K562 (cell line): ENCODE data around the gene RUNX1. TPM values are rescaled to one million over a fixed set of nuclear protein-coding genes. Genes with fewer than 3 reads are reported as not detected.

ENCODE experiments used
- BRF1 ChIP-seq: IDR thresholded peaks from 3 replicates; pipeline ENCODE4 v1.6.1; 2011; ENCODE audit warnings: borderline replicate concordance, mild to moderate bottlenecking; ENCODE audit not compliant: insufficient read length; ENCODE audit errors: extremely low read depth
- CBFA2T2 ChIP-seq: fragments of 450-650 bp; conservative IDR thresholded peaks from 2 replicates; pipeline ENCODE4 v1.6.1; 2017; ENCODE audit warnings: mild to moderate bottlenecking
- CHCHD3 ChIP-seq: fragments of 250-450 bp; sonication (Bioruptor Pico); IDR thresholded peaks from 2 replicates; pipeline ENCODE4 v2.1.2; 2022; ENCODE audit warnings: mild to moderate bottlenecking
- KLF1 ChIP-seq: fragments of 450-650 bp; IDR thresholded peaks from 2 replicates; pipeline ENCODE4 v1.6.1; 2016; ENCODE audit warnings: missing genetic modification characterization, missing compliant biosample characterization
- L3MBTL2 ChIP-seq: fragments of 450-650 bp; IDR thresholded peaks from 2 replicates; pipeline ENCODE4 v1.6.1; 2016; ENCODE audit warnings: mild to moderate bottlenecking, moderate library complexity
- MEIS2 ChIP-seq: fragments of 450-650 bp; IDR thresholded peaks from 2 replicates; pipeline ENCODE4 v1.6.1; 2014; ENCODE audit warnings: mild to moderate bottlenecking; ENCODE audit not compliant: partially characterized antibody
- NCOA1 ChIP-seq: fragments of 450-650 bp; IDR thresholded peaks from 2 replicates; pipeline ENCODE4 v1.6.1; 2016; ENCODE audit warnings: low read depth
- NELFE ChIP-seq: IDR thresholded peaks from 2 replicates; pipeline ENCODE4 v1.6.1; 2011; ENCODE audit warnings: mild to moderate bottlenecking; ENCODE audit not compliant: insufficient read depth, insufficient read length
- NR2C2 ChIP-seq, 2 experiments: fragments of 200-800 bp in 1 of 2; sonication (Bioruptor generic) in 1 of 2; sonication (generic) in 1 of 2; formaldehyde crosslinking in 1 of 2; IDR thresholded peaks; 2 replicates each; pipeline versions ENCODE4 v1.6.1 to v1.8.0; 2016 to 2022; ENCODE audit warnings: mild to moderate bottlenecking in 1 of 2, missing compliant biosample characterization in 1 of 2, missing genetic modification characterization in 1 of 2, missing genetic modification reagents in 1 of 2
- PBX2 ChIP-seq, 2 experiments: IDR thresholded peaks in 1 of 2; conservative IDR thresholded peaks in 1 of 2; 2 replicates each; pipeline ENCODE4 v1.6.1; 2016; ENCODE audit warnings: low read depth in 2 of 2, mild to moderate bottlenecking in 1 of 2, missing compliant biosample characterization in 1 of 2, missing genetic modification characterization in 1 of 2, moderate library complexity in 1 of 2
- RAD21 ChIP-seq, 2 experiments: fragments of 250-450 bp in 1 of 2; fragments of 450-650 bp in 1 of 2; sonication (Bioruptor Pico) in 1 of 2; formaldehyde crosslinking in 1 of 2; IDR thresholded peaks in 1 of 2; conservative IDR thresholded peaks in 1 of 2; 2 replicates each; pipeline versions ENCODE4 v1.4.0 to v1.8.0; 2020 to 2022; ENCODE audit warnings: mild to moderate bottlenecking in 2 of 2, moderate library complexity in 1 of 2
- TEAD1 ChIP-seq, 2 experiments: fragments of 450-650 bp in 1 of 2; sonication (generic) in 1 of 2; formaldehyde crosslinking; IDR thresholded peaks; 2 replicates each; pipeline versions ENCODE4 v1.4.0 to v1.8.0; 2020 to 2022; ENCODE audit warnings: mild to moderate bottlenecking in 2 of 2, missing genetic modification reagents in 1 of 2
- TEAD4 ChIP-seq, 2 experiments: sonication (generic) in 1 of 2; formaldehyde crosslinking in 1 of 2; IDR thresholded peaks; 2 replicates each; pipeline versions ENCODE4 v1.6.1 to v1.8.0; 2012 to 2022; ENCODE audit warnings: borderline replicate concordance in 1 of 2, inconsistent platforms in 1 of 2, low read length in 1 of 2, mild to moderate bottlenecking in 1 of 2, missing genetic modification reagents in 1 of 2
- ZNF274 ChIP-seq: IDR thresholded peaks from 2 replicates; pipeline ENCODE4 v1.6.1; 2011; ENCODE audit warnings: low read depth, mild to moderate bottlenecking, low read length, moderate library complexity, borderline replicate concordance
- ZNF589 ChIP-seq: fragments of 200-800 bp; sonication (Bioruptor generic); IDR thresholded peaks from 2 replicates; pipeline ENCODE4 v1.6.1; 2016; ENCODE audit warnings: low read depth, missing genetic modification characterization, missing compliant biosample characterization
- ZNF717 ChIP-seq: fragments of 250-450 bp; sonication (Bioruptor Pico); IDR thresholded peaks from 2 replicates; pipeline ENCODE4 v1.5.0; 2021
- ZNF766 ChIP-seq: fragments of 200-800 bp; sonication (Bioruptor generic); conservative IDR thresholded peaks from 2 replicates; pipeline ENCODE4 v1.6.1; 2016; ENCODE audit warnings: missing genetic modification characterization, missing compliant biosample characterization
- polyA plus RNA-seq, 8 experiments: library from polyadenylated mRNA; depleted of rRNA in 4 of 8; stranded (reverse) in 5 of 8; unstranded in 3 of 8; fragments of >200 nt; fragmentation: Nextera tagmentation in 2 of 8; fragmentation: Illumina TruSeq in 1 of 8; extraction: Ambion mirVana in 2 of 8; extraction: Trizol in 1 of 8; gene quantifications; 2 replicates each; pipeline versions ENCODE4 v1.2.1 to v1.2.3, GENCODE V29; 2011 to 2014; ENCODE audit warnings: inconsistent platforms in 1 of 8, missing spikeins in 1 of 8
- total RNA-seq, 7 experiments: library from RNA; depleted of rRNA in 6 of 7; stranded (reverse); fragments of >200 nt in 6 of 7; fragmentation: Illumina TruSeq in 2 of 7; extraction: Trizol in 2 of 7; gene quantifications; 2 replicates each; pipeline versions ENCODE4 v1.2.1 to v1.2.3, GENCODE V29; 2011 to 2021; ENCODE audit warnings: low replicate concordance in 1 of 7
- TF ChIP-seq, protein P1 (sequence below), 3 experiments: fragments of 200-800 bp in 1 of 3; sonication (Bioruptor generic) in 1 of 3; sonication (generic) in 1 of 3; formaldehyde crosslinking in 1 of 3; IDR thresholded peaks; 2 replicates each; pipeline versions ENCODE4 v1.6.1 to v1.8.0; 2016 to 2022; ENCODE audit warnings: mild to moderate bottlenecking in 2 of 3, missing compliant biosample characterization in 2 of 3, missing genetic modification characterization in 2 of 3, missing genetic modification reagents in 1 of 3
- TF ChIP-seq, protein P2 (sequence below): sonication (generic); formaldehyde crosslinking; IDR thresholded peaks from 2 replicates; pipeline ENCODE4 v1.8.0; 2022; ENCODE audit warnings: mild to moderate bottlenecking, missing genetic modification reagents
- TF ChIP-seq, protein P3 (sequence below): IDR thresholded peaks from 3 replicates; pipeline ENCODE4 v1.6.1; 2011; ENCODE audit warnings: borderline replicate concordance, mild to moderate bottlenecking; ENCODE audit not compliant: insufficient read length, insufficient read depth

The RUNX1 gene
- total and polyA plus RNA-seq, 9 of the 15 experiments (the other 6 are each of a cell fraction or from before 2014, with no cell fraction given) = 2.2 to 68.6 (median 17.8) TPM

DNA sequence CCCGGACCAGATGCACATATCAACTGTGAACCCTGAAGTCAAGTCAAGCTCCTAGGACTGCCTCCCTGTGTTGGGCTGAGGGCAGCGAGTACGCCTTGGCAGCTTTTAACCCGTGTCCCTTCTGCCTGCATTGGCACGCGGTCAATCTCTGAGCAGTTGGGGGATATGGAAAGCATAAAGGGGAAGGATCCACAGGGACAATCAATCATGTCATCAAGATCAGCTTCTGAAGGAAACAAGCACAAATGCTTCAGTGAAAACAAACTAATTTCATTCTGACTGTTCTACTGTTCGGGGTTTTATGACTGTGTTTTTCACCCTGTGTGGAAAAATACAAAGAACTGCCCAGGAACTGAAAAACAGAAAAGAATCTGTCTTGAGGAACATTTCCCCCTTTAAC lies 106.2 kb downstream of the RUNX1 start (continued):
- TF ChIP-seq PBX2 (CRISPR knock-in tag; IDR thresholded peaks at IDR 0.05; ENCODE audit: low read depth) (peak; percentile 70), PBX2 (tag; conservative IDR thresholded peaks at IDR 0.05; ENCODE audit: low read depth) (peak; percentile 97), CBFA2T2 (no peak), NCOA1 (no peak), KLF1 (tag) (no peak), ZNF589 (no peak), NR2C2 (CRISPR knock-in tag; IDR thresholded peaks at IDR 0.05) (no peak), NR2C2 (tag; IDR thresholded peaks at IDR 0.05) (0 out of 2 replicates have a peak, but pooled peaks have one; percentile 12), RAD21 (CRISPR knock-in tag; conservative IDR thresholded peaks at IDR 0.05 in 1 of 2, IDR thresholded peaks at IDR 0.05 in 1 of 2) (no peak), TEAD4 (IDR thresholded peaks at IDR 0.05; ENCODE audit: low read length) (no peak), TEAD4 (CRISPR knock-in tag; IDR thresholded peaks at IDR 0.05; ENCODE audit: borderline replicate concordance) (no peak), MEIS2 (peak; percentile 97), CHCHD3 (CRISPR knock-in tag) (no peak), L3MBTL2 (peak; percentile 34; the same call in 1 of the 2 replicates), BRF1 (no peak), ZNF274 (no peak), ZNF717 (CRISPR knock-in tag) (no peak), TEAD1 (CRISPR knock-in tag; IDR thresholded peaks at IDR 0.05) (no peak), NELFE (no peak), ZNF766 (CRISPR knock-in tag) (peak; percentile 41; the same call in 1 of the 2 replicates)
- TF ChIP-seq, protein P1, sequence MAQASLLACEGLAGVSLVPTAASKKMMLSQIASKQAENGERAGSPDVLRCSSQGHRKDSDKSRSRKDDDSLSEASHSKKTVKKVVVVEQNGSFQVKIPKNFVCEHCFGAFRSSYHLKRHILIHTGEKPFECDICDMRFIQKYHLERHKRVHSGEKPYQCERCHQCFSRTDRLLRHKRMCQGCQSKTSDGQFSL (CRISPR knock-in tag; IDR thresholded peaks at IDR 0.05) = no peak
- TF ChIP-seq, protein P1 (tag; IDR thresholded peaks at IDR 0.05) = no peak
- TF ChIP-seq, protein P2, sequence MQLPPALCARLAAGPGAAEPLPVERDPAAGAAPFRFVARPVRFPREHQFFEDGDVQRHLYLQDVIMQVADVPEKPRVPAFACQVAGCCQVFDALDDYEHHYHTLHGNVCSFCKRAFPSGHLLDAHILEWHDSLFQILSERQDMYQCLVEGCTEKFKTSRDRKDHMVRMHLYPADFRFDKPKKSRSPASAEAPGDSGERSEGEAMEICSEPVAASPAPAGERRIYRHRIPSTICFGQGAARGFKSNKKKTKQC (CRISPR knock-in tag) = no peak
- TF ChIP-seq, protein P3, sequence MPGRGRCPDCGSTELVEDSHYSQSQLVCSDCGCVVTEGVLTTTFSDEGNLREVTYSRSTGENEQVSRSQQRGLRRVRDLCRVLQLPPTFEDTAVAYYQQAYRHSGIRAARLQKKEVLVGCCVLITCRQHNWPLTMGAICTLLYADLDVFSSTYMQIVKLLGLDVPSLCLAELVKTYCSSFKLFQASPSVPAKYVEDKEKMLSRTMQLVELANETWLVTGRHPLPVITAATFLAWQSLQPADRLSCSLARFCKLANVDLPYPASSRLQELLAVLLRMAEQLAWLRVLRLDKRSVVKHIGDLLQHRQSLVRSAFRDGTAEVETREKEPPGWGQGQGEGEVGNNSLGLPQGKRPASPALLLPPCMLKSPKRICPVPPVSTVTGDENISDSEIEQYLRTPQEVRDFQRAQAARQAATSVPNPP = no peak
